GM21576 (cell line): Measurements from ENCODE around the gene ARHGEF4.
A peak's percentile ranks its signal among the peaks of the same experiment; 100 is the strongest.

Experiments
- ATAC-seq: cut with Tn5 transposase; IDR thresholded peaks from one replicate; pipeline ENCODE4 v1.9.1; 2021; ENCODE audit warnings: mild to moderate bottlenecking, moderate library complexity; ENCODE audit not compliant: unreplicated experiment

ARHGEF4 gene

DNA sequence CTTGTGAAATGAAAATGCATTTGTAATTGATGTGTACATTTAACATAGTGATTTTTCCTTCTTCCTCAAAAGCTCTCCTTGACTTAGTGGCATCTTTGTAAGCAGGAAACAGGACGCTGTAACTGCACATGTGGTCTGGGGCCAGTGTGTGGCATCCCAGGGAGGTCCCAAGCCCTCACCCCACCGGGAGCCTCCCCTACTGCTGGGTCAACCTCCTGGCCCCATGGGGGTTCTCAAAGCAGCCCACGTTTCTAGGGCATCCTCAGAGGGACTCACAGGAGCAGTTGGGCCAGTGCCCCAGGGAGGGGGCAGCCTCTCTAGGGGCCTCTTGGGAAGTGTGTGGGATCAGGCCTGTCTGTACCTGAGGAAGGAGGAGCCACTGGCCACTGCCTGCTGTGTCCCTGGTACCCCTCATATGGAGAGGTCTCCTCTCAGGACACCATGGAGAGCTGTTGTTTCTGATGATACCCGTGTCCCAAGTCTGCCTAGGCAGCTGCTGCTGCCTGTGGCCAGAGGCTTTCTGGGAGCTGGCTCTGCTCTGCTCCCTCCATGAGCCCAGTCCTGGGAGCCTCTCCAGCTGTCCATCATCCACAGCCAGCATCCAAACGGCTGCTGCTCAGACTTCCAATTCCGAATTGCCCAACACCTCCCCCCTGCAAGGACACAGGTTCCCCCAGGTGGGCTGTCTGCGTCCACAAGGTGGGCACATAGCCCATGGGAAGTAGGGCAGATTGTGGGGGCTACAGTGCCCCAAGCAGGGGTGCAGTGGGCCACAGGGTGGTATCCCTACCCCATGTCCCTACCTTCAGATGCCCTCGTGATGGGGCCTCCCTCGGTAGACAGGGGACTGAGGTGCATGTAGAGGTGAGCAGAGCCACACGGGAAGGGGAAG lies 13.4 kb downstream of the ARHGEF4 start:
- no peak for ATAC-seq

- no peak for ATAC-seq
These were observed 14.3 kb downstream of the ARHGEF4 start for GRCh38 chr2:130850788-130851623.

DNA sequence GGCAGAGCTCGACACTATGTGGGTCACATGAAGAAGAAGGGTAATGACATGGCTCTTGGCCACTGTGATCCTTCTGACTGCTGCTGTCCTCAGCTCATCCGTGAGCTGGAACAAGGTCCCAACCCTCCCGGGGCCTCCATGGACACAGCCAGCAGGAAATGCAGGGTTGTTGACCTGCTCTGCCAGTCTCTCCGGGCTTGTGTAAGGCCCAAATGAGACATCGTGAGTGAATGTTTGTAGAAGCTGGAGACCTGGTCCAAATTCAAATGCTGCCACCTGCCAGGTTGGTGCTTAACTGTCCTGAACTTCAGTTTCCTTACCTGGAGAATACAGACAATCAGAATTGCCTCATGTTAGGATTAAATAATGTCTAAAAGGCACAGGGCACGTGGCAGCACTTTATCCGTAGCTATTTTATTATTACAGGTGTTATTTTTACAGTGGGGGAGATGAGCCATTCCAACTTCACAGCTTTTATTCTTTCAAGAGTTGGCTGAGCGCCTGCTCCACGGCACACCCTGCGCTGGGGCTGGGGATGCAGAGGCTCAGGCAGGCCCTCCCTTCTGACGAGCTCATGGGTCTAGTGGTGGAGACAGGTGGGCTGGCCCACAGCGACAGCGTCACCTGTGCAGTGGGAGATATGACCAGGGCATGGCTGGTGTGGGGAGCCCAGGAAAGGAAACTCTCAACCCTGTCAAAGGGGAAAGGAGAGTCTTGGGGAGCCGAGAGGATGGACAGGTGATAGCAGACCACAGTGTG lies 15.1 kb downstream of the ARHGEF4 start:
- no peak for ATAC-seq

DNA sequence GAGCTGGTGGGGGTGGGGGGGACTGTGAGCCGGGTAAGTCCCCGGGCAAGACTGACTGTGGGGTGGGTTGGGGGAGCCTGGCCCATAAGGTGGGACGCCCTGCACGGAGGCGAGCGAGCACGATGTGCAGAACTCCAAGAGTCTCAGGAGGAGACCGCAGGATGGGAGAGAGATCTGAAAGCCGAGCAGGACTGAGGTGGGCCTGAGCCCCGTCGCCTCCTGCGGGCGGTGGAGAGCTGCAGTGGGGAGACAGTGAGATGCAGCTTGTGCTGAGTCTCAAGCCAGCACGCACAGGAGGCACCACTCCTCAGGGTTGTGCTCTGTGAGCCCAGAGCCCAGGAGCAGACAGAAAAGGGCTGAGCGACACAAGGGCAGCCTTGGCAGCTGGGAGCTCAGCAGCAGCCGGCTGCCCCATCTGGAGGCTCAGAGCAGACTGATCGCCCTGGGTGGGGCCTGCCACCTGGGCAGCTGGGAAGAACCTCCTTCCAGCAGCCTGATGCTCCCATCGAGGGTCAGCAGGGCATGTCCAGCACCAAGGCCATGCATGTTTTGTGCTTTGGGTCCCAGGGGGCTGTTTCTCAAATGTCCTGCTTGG lies 15.9 kb downstream of the ARHGEF4 start:
- no peak for ATAC-seq

DNA sequence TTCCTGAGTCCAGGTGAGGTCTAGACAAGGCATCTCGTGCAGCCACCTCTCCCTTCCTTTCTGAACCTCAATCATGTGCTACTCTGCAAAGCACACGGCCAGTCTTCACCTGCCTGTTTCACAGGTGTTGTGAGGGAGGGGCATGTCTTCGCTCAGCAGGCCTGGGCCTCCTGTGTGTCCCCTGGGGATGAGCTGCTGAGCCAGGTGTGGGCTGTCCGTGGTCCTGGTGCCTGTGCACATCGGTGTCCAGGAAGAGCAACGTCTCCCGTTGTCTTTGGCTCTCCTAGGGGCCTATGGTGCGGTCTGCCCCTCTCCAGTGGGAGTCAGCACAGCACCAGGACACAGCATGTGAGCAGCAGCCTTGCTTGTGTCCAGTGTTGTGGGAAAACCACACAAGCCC lies 16.7 kb downstream of the ARHGEF4 start:
- no peak for ATAC-seq

GRCh38 chr2:130854301-130854700 lies 17.6 kb downstream of the ARHGEF4 start:
- ATAC-seq, result no peak

DNA sequence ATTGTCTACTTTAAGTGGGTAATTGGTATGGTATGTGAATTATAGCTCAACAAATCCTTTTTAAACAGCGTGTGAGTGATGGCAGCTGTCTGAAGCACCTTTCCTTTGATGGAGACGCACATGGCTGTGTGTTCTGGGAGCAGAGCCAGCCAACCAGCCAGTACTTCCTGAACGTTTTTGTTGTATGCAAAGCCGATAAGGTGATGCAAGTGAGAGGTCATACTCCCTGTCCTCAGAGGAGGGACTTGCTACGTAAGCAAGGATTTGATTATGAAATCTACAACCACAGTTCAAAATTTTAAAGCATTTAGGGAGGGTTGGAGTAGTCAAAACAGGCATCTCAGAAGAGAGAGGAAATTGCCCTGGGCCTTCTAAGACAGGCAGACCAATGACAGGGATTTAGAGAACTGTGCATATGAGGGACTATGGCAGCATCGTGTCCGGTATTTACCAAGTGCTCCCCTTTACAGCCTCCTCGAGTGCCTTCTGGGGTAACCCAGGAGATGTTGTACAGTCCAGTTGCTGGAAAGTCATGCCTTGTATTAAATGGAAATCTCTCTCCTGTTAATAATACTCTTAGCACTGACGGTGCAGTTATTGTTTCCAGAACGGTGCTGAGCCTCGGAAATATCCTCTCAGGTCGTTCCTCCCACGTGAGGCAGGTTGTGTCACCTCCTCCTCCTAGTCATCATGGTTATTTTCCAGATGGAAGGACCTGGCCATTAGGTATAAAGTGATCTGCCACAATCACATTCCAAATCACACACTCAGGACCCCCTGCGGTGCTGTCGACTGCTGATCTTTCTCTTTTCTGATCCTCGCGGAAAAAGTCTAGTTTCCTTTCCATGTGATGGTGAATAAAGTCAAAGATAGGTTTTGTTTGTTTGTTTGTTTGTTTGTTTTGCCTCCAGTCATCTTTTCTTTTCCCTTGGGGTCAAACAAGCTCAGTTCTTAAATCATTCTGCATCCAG lies 28.4 kb downstream of the ARHGEF4 start:
- no peak for ATAC-seq

GRCh38 chr2:130869441-130870160 lies 32.9 kb downstream of the ARHGEF4 start:
- ATAC-seq, result no peak

GRCh38 chr2:130870161-130870485 lies 33.4 kb downstream of the ARHGEF4 start:
- ATAC-seq, result no peak

DNA sequence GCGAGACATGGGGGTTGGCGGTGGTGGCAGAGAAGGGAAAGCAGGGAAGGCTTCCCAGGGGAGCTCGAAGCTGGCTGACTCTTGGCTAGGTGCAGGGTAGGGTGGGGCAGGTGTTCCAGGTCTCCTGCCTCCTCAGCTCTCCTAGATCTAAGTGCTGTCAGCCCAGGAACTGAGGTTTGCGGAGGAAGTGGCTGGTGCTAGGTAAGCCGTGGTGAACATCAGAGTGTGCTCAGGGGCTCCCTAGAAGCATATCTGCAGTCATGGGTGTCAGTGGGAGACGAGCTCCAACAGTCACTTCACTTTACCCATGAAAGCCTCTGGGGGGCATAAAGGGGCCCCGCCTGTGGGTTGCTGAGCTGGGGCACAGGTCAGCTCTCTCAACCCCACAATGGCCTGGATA lies 34.1 kb downstream of the ARHGEF4 start:
- no peak for ATAC-seq

GRCh38 chr2:130871843-130872740 lies 35.4 kb downstream of the ARHGEF4 start:
- ATAC-seq, result no peak

- no peak for ATAC-seq
These were observed 36.0 kb downstream of the ARHGEF4 start for GRCh38 chr2:130872741-130873125.

GRCh38 chr2:130873700-130874346 lies 37.1 kb downstream of the ARHGEF4 start:
- ATAC-seq, result peak; percentile 86

DNA sequence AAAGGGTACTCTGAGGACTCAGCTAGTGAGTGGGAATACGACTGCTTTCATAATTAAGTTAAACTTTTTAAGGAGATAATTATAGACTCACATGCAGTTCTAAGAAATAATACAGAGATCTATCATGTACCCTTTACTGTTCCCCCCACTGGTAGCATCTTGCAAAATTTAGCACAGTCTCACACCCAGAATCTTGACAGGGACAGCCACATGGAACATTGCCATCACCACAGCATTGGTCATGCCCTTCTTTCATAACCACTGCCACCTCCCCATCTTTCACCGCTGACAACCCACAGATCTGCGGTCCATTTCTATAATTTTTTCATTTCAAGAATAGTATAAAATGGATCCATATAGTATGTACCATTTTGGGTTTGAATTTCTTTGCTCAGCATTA lies 37.8 kb downstream of the ARHGEF4 start:
- ATAC-seq, result no peak

DNA sequence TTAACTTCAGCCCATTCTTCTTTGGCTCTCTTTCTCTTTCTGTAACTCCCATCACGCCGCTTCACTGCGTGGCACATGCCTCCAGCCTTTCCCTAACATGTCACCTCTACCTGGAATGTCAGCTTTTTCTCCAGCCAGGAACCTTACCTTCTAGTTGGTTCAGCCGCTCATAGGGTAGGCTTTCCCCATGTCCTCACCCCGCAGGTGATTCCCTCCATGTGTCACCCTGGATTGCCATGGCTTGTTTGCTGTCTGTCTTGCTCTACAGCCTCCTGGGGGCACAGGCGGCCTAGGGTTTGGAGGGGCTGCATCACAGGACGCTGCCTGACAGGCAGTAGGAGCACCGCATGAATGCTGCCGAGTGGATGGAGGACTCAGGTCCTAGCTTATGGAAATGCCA lies 39.2 kb downstream of the ARHGEF4 start:
- no peak for ATAC-seq

DNA sequence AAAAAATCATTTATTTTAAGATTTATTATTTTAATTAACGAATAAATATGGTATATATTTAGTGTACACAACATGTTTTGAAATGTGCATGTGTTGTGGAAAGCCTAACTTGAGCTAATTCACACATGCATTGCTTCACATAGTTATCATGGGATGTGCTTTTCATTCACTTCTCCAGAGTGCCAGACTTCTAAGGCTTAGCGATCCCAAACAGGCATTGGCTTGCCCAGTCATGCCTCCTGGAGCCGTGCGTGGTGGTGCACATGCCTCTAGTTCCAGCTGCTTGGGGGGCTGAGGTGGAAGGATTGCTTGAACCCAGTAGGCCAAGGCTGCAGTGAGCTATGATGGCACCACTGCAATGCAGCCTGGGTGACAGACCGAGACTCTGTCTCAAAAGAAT lies 40.5 kb downstream of the ARHGEF4 start:
- no peak for ATAC-seq

DNA sequence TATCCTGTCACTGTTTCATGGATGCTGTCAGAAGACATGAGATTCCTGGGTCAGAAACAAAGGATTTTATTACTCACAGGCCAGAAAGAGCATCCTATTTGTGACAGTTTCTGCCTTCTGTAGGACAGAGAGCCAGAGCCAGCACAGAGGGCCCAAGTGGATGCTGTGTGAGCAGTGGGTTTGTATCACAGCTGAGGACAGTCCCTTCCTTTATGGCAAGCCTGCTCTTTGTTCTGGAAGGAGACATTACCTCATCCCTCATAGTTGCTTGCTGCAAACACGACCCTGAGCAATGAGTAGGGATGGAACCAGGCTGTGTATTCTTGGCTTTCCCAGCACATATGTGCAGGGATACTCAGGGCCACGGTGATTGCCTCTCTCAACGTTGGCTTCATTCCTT lies 41.6 kb downstream of the ARHGEF4 start:
- ATAC-seq, result no peak

- ATAC-seq, result no peak
These were observed 42.2 kb downstream of the ARHGEF4 start for GRCh38 chr2:130878933-130879332.
